ENCODE measurements around the gene PCDHGB7.
"Not testable (repeated sequence)": the region's sequence is repeated elsewhere in the genome, so short reads cannot be mapped to it uniquely, and the experiment has no call there.

DNA sequence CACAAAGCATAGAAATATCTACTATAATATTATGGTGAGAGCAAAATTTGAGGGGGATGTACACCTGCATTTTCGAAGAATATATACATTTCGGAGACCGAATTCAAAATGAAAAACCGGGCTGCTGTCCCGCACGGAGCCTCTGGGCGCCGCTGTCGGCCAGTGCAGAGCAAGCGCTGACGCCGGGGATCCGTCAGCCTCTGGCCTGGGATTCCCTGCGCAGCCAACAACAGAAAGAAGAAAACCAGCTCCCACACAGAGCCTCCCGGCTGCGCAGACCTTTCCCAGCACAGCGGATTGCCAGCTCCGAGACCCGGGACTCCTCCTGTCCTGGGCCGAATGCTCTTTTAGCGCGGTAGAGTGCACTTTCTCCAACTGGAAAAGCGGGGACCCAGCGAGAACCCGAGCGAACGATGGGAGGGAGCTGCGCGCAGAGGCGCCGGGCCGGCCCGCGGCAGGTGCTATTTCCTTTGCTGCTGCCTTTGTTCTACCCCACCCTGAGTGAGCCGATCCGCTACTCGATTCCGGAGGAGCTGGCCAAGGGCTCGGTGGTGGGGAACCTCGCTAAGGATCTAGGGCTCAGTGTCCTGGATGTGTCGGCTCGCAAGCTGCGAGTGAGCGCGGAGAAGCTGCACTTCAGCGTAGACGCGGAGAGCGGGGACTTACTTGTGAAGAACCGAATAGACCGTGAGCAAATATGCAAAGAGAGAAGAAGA, 9.5 kb upstream of the PCDHGB7 start, which contains the start of gene PCDHGB6:
- TF ChIP-seq POLR2AphosphoS5, POLR2A (IDR thresholded peaks at IDR 0.05; ENCODE audit: low read depth, low read length): not testable (repeated sequence)

Measured in GM12891 (cell line).